GM21825 (cell line): Measurements from ENCODE around the gene CCDC89.
"Not testable (repeated sequence)": the region's sequence is repeated elsewhere in the genome, so short reads cannot be mapped to it uniquely, and the experiment has no call there.

Source experiments
- ATAC-seq: cut with Tn5 transposase; IDR thresholded peaks from one replicate; pipeline ENCODE4 v1.9.1; 2021; ENCODE audit warnings: mild to moderate bottlenecking, moderate library complexity; ENCODE audit not compliant: unreplicated experiment

The CCDC89 gene

DNA sequence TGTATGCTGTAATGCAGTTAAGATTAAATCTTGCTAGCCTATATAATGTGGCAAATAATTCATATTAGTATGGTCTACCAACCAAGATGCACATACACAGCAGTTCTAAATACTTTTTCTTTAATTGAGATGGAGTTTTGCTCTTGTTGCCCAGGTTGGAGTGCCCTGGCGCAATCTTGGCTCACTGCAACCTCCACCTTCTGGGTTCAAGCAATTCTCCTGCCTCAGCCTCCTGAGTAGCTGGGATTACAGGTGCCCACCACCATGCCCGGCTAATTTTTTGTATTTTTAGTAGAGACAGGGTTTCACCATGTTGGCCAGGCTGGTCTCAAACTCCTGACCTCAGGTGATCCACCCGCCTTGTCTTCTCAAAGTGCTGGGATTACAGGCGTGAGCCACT, 31.7 kb downstream of the CCDC89 start:
- ATAC-seq, result not testable (repeated sequence)

GRCh38 chr11:85652786-85653447, 33.1 kb downstream of the CCDC89 start:
- ATAC-seq, result no peak

GRCh38 chr11:85651118-85651517, 34.9 kb downstream of the CCDC89 start:
- ATAC-seq, result no peak

DNA sequence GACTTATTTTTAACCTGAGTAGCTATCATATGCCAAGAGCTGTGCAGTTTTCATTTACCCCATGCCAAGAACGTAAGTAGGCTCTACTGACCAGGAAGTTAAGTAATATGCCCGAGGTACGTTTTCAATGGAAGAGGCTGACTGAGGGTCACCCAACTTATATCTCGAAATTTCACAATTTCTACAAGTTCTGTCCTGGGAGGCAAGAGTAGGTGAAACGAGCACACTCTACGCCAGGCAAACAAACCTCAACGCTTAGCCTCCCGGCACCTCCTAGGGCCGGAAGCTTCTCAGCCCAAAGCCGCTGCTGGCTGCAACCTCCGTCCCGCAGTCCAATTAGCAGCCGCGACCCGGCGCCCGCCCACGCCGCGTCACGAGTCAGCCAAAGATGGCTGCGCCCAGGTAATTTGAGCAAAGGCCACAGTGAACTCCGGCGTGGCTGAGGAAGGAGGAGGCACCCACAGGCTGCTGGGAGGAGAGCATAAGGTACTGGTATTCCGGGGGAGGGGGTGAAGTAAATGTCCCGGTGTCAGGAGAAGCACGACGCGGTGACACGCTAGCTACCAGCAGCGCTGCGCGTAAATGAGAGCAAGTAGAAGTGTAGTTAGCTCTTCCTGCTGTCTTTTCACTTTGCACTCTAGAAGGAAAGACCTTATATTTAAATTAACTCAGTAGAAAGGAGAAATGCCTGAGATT, 38.2 kb downstream of the CCDC89 start, which contains the start of gene TMEM126A:
TMEM126A (plus strand) TSS at position 364 of the 696 bp plus-strand sequence. CDS start 2,289 bp downstream, outside the sequence.
- ATAC-seq, result peak; percentile 100

DNA sequence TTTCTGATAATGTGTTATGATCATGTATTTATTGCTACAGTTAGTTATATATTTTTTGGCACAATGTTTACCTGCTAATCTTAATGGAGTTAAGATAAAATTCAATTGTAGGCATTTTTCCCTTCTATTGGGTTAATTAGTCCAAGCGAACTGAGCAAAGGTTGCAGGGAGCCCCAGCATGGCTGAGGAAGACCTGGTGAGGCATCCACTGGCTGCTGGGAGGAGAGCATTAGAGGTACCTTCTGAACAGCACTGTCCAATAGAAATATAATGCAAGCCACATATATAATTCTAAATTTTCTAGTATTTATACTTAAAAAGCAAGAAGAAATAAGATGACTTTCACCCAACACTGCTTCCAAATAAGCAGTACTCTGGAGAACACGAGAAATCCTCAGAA, 38.9 kb downstream of the CCDC89 start:
- ATAC-seq, result peak; percentile 10

- no peak for ATAC-seq
These were observed 42.8 kb downstream of the CCDC89 start for GRCh38 chr11:85643191-85643614.

DNA sequence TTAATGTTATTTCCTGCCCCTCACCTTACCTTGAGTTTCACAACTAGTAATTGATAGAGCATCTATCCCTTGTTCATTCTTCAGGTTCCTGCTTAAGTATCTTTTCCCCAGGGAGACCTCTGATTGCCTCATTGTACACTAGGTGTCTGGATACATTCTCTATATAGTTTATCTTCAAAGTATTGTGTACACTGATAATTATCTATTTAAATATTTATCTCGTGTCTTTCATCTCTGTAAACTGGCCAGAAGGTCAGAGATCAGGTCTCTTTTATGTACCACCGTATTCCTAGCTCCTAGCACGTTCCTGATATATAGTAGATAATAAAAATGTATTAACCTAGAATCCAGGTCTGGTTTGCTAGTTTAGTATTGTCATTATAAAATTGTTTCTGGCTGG, 51.2 kb downstream of the CCDC89 start:
- no peak for ATAC-seq
